G401 (cell line): ENCODE measurements around the gene CACNA2D1. TPM values are rescaled to one million over a fixed set of nuclear protein-coding genes. Genes with fewer than 3 reads are reported as not detected.
A peak's percentile ranks its signal among the peaks of the same experiment; 100 is the strongest.

ENCODE experiments used
- DNase-seq: peaks from one replicate; pipeline ENCODE4 v3.0.0-alpha.2; 2015; ENCODE audit warnings: low spot score
- in situ Hi-C: cut with HindIII; loops from 2 replicates; pipeline ENCODE4 v1.10.0; 2016; ENCODE audit warnings: low sequenced_read_pairs, mixed read lengths
- total RNA-seq: library from RNA; depleted of rRNA; stranded (reverse); fragments of >200 nt; shearing (Covaris generic); gene quantifications from 2 replicates; pipeline ENCODE4 v1.2.3, GENCODE V29; 2014; rRNA removed

Gene CACNA2D1
- 1.4 and 7.8 TPM in 2 replicates for total RNA-seq

DNA sequence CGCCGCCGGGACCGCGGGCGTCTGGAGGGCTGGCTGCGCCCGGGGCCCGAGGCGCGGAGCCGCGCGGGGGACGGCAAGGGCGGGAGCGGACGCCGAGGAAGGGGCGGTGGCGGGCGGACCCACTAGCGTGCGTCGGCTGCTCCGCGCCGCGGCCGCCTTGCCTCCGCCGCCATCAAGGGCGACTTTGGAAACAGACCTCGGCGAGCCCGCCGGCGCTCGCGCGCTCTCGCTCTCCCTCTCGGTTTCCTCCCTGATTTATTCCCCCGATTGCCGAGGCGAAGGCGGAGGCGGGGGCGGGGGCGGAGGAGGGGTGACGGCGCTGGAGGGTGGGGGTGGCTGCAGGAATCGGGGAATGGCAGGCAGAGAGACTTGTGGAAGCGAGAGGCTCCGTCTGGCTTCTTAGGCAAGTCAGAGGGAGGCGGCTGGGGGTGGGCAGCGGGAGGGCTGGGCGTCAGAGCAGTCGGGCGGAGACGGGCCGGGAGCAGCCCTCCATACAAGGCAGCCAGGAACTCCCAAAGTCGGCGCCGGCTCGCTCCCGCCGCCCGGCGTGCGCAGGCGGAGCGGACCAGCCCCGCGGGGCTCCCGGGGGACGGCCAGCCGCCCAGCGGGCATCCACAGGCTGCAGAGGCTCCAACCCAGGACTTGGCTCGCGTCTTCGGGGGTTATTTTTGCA is at the start of gene CACNA2D1:
CACNA2D1 (minus strand) TSS at position 231 of the 673 bp plus-strand sequence.
- DNase-seq = peak; percentile 82
- in situ Hi-C loops = no loop called here

DNA sequence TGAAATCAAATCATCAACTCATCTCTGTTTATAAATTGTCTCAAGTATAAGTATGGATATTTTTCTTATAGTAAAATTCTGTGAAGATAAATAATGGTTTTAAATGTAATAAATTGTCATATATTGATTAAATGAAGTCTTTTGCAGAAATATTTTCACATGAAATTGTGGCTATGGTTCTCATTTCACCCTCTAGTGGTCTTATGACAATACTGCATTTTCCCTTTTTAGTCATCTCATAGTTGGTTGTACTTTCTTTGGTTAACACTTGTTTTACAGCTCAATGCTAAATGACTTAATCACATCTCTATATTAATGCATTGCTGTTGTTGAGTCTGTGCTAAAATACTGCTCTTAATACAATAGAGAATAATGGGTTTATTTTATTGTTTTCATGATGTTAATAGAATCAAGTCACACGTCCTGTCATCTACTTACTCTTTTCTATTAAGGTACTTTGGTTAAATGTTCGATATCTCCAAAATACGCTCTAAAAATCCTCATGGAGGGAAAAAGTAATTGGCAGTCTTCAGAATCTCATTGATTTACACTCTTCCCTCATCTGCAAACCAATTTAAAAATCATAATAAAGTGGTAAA is 38.0 kb upstream of the CACNA2D1 start:
- peak; percentile 47 for DNase-seq
- in situ Hi-C loops = no loop called here

DNA sequence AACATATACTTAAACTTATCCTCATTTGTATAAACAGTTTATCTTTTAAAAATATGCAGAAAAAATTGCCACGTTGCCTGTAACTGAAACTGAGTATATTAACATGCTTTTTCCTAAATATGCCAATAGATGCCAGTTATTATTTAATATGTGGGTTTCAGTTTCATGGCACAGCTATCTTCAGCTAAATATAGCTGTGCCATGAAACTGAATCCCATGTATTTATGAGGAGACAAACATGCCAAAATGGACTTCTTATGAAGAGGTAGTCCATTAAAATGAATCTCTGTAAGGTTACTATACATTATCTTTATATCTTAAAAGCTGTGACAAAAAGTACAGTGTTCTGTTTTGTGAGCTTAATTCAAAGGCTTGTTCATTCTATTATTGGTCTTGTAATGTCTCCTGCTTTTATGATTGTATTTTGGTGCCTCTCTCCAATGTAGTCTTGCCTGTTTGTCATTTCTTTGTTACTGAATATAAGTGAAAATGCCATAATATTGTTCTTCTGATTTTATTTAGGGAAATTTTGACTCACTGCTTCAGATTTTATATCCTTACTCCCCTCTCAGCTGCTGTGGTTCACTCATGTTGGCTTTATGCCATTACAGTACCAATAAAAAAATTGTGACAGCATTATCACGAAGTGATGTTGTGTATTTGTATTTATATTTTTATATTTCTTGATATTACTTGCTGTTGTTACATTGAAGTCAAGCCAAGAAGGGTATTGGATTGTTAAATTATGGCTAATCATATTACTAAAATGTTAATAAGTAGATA is 34.3 kb upstream of the CACNA2D1 start:
- DNase-seq = no peak

DNA sequence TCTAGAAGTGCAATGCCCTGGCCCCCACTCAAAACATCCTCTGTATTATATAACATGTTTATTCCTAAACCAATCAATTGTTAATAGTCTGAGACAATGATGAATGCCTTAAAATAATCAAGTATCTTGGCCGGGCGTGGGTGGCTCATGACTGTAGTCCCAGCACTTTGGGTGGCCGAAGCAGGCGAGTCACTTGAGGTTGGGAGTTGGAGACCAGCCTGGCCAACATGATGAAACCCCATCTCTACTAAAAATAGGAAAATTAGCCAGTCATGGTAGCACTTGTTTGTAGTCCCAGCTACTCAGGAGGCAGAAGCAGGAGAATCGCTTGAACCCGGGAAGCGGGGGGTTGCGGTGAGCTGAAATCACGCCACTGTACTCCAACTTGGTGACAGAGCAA is 29.4 kb upstream of the CACNA2D1 start:
- in situ Hi-C loops = no loop called here
- DNase-seq = no peak

More for the DNA sequence above, 34.3 kb upstream of the CACNA2D1 start:
- in situ Hi-C loops = no loop called here

DNA sequence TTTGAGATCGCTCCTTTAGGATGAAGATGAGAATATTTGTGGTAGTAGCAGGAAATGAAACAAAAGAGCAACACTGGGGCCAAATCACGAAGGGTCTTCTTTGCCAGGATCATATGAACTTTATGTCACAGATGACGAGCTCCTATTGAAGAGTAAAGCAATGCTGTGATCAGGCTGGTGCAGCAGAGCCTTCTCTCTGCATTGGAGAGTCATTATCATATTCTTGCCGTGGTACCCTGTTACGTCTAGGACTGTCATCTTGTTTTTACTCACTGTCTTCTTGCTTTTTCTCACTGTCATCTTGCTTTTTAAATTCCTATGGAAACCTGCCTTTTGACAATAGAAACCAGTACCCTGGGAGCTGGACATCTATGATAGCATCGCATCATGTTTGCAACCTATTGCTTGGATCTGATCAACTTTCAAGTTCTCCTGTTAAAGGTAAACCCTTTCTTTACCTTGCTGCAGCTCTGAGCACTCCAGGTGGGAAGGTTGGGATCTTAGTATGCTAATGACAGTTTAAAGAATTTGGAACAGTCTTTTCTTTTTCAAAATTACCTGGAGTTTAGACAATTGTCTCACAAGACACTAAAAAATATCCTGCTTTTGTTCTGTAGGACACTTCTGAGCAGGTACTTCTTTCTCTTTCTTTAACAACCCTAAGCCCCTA is 27.9 kb upstream of the CACNA2D1 start:
- DNase-seq = no peak
- in situ Hi-C loops = no loop called here

DNA sequence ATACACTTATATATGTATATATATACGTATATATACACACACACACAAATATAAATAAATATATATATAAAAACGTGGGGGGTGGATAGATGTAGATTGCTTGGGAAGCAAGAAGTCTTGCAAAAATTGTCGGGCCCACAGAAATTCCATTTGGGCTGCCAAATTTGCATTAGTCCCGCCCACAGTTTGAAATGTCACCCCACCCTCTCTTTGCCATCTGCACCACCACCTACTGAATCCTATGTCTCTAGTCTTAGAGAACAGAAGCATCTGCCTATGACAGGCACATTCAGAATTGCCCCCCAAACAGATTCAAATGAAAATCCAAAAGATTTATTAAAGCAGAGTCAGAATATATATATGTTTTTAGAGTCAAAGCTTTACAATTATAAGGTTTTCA is 25.6 kb upstream of the CACNA2D1 start:
- no peak for DNase-seq

DNA sequence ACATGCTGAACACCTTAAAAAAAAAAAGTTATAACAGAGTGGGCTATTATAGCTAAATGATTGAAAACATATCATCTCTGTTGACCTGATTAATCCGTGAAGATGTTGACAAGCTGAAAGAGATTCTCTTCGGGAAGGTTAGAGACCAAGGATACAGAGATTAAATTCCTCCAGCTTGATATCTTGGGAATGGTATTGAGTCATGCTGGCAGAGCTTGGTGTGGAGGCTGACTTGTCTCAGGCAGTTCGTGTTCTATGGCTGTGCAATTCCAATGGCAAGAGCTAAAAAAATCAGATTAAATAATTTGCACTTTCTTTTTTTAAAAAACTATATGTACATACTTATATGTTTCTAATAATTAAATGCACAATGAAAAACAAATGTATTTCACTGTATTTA is 24.9 kb upstream of the CACNA2D1 start:
- in situ Hi-C loops = no loop called here

More for the DNA sequence above, 25.6 kb upstream of the CACNA2D1 start:
- in situ Hi-C loops = no loop called here

DNA sequence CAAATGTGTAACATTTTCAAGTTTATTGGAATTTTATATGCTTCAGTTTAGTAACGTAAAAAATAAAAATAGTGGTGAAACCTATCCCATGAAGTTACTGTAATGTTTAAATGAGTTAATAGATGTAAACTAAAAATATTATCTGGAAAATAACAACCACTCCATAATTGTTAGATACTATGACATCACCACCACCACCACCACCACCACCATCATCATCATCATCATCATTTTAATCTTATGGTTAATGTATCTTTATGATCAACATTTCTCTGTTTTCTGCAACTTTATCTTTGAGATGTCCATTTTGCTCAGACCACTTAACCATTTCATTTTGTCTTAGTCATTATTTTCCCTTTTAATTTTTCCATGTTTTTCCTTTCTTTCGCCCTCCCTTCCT is 23.4 kb upstream of the CACNA2D1 start:
- DNase-seq = no peak
- in situ Hi-C loops = no loop called here

More for the DNA sequence above, 24.9 kb upstream of the CACNA2D1 start:
- DNase-seq = no peak

DNA sequence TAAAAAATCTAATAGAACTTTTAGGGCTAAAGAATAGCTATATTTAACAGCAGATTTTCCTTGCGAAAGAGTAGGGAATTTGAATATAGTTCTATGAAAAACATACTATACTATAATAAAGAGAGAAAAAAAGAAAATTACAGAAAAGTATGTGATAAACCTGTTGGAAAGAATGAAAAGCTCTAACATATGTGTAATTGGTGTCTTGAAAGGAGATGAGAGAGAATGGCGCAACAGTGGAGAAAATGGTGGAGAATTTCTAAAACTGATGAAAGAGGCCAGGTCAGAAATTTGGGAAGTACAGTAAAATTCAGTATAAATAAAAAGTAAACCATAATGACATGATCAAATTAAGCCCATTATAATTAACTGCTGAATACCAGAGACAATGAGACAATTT is 20.8 kb upstream of the CACNA2D1 start:
- in situ Hi-C loops = no loop called here
- DNase-seq = no peak

DNA sequence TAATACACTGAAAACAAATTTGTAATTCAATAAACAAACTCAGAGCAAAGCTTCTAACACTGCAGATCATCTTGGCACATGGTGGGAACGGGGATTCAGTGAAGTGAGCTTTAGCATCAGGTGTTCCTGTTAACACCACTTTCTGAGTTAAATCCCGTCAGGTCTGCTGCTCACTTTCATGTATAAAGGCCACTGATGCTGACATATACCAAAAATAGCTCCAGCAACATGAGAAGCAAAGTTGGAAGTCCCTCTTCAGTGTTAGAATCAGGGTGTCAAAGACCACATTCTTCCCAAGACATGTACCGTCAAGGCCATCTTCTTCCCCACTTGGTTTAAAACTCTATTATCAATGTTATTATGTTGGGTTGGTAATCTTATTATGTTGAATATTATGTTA is 11.7 kb upstream of the CACNA2D1 start:
- in situ Hi-C loops = no loop called here
- DNase-seq = no peak

DNA sequence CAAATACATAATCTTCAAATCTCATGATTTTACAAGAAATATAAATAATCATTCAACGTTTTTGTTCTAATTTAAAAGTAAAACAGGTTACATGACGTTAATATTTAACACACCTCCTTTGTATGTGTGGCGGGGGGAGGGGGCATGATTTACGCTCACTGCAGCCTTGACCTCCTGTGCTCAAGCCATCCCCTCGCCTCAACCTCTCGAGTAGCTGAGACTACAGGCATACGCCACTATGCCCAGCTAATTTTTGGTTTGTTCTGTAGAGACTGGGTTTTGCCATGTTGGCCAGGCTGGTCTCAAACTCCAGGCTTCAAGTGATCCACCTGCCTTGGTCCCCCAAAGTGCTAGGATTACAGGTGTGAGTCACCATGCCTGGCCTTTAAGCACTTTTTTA is 7.2 kb upstream of the CACNA2D1 start:
- DNase-seq = no peak
- in situ Hi-C loops = no loop called here

DNA sequence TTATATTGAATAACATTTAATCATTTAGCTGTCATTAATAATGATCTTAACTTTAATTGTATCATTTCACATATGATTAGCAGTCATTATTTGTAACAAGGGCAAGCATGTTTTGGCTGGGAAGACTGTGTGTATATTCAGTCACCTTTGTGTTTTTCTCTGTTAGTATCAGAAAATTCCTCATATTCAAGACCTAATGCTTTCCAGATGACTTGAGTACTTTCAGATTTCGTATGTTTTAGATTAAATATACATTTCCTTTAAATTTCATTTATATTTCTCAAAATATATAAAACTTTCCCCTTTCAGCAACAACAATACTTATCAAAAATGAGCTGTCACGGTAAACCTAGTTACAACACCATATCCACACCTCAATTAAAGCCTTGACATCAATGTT is 6.3 kb upstream of the CACNA2D1 start:
- DNase-seq = no peak
- in situ Hi-C loops = no loop called here

DNA sequence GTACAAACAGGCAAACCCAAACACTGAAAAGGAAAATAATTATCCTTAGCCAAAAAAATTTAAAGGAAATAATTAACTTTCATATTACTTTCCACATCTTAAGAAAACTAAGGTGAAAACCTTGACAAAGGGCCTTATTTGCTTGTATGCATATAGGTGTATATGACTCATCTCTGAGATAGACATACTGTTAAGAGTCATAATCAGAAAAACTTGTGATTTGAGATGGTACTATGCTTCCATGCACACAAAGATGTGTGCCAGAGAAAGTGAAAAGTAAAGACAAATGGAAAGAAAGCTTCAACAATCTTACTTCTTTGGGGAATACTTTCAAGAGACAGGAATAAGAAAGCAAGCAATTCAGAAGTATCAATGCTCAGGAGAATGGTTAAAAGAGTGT is 3.3 kb upstream of the CACNA2D1 start:
- in situ Hi-C loops = no loop called here

DNA sequence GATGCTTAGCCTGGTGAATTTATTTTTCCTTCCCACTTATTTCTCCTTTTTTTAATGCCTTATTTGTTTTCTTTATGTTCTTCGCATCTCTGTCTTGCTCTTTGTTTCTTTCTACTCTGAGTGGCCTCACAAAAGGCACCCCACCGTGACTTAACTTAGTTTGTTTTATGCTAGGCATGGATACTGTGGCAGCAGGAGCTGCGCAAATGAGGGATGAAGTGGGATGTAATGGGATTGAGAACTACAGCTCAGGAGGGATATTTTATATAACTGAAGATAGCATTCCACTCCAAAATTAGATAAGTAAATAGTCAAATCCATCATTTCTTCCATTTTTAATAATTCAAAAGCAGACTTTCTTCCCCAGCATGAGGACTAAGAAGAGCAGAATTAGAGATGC is 1.7 kb upstream of the CACNA2D1 start:
- DNase-seq = peak; percentile 23
- in situ Hi-C loops = no loop called here

More for the DNA sequence above, 3.3 kb upstream of the CACNA2D1 start:
- DNase-seq = no peak

DNA sequence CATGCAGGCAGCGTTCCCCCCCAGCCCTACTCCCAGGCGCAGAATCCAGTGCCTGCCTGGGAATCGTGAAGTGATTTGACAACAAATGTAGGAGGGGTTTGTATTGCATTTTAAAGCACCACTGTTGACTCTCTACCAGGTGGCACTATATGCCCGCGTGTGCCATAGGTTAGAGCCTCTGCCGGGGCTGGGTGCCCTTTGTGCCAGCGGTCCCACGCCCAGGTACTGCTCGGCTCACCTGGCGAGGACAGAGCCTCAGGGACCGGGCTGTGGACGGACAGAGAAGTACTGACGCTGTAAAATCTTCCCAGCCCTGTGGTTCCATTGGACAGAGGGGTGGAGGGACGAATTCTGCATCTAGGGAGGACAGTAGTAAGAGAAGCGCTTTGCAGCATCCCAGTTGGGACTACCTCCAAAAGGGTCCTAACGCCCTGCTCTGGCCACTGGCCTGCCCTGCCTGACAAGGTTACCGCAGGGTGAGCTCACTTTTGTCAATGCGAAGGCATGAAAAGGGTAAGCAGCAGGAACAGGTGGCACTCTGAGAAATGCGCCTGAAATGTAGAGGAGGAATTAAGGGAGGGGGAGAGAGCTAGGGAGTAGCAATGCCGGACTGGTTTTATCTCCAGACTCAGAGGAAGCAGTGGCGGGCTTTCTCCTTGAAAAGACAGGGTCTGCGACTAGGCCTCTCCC is 788 bp upstream of the CACNA2D1 start:
- peak; percentile 75 for DNase-seq

DNA sequence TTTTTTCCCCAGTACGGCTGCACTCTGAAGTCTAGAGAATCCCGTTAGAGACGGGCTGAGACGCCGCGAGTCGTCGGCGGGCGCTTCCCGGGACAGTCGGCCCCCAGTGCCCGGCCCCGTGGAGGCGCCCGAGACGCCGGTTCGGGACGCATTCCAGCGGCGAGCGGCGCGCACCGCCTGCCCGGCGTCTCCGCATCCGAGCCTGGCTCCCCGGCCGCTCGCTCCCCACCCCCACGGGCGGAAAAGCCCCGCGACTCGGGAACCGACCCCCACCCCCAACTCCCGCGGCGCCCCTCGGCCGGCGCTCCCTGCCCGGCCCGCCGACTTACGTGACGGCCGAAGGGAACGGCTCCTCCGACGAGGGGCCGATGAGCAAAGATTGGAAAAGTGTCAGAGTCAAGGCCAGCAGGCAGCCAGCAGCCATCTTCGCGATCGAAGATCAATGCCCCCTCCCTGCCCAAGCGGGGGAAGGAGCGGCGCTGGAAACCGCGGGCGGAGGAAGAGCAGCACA is 486 bp downstream of the CACNA2D1 start:
- in situ Hi-C loops = no loop called here
- DNase-seq = peak; percentile 46

More for the DNA sequence above, 788 bp upstream of the CACNA2D1 start:
- in situ Hi-C loops = no loop called here

DNA sequence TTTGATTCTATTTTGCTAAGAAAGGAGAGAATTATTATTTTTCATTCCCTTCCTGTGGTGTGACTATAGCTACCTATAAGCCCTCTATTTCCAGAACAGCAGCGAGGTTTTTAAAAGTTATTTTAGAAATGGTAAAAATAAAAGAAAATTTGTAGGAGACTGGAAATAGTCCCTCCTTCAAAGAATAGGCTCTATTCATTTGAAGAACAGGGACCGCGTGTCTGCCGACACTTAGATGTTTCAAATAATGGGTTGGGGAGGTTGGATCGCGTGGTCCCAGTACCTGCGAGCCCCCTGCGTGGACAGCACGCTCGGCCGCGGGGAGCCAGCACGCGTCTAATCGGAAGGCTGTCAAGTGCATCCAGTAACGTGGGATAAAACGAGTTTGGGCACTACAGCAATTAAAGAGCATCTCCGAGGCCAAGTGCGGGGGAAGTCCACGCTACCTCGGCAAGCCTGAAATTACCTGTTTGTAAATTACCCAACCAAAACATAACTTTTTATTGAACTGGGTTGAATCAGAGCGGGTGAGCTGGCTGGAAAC is 1.0 kb downstream of the CACNA2D1 start:
- in situ Hi-C loops = no loop called here
- peak; percentile 52 for DNase-seq

DNA sequence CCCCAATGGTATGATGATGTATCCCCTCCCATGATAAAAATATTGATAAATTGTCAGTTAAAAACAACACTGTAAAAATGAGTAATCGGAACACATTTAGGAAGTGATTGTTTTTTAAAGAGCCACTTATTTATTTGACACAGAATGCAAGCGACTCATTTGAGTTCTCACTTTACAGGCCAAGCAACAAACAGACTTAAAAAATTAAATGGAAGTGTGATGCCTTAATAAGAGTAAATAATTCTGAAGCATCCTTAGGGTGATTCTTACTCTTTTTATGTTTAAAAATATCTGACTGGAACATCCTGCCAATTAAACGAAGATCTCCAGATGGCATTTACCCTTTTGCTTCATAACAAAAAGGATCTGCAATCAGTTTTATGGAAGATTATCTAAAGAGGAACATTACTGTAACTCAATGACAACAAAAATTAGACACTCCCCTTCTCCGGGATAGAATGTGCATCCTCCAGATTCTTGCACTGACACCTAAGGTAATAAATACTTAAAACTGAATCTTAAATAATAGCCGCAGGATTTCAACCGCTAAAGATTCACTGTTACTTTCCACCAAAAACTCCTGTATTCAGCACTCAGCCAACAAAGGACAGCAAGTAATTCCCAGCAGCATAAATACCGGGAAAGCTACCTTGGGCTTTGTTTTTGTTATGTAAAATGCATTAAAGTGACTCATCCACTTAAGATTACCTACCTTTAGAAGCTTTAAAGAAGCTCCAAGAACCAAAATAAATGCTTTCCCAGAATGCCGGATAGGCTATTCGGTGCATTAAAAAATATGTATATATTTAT is 1.7 kb downstream of the CACNA2D1 start:
- DNase-seq = peak; percentile 67
- in situ Hi-C loops = no loop called here
